Measurements from ENCODE around the gene MMP8.

Gene MMP8

DNA sequence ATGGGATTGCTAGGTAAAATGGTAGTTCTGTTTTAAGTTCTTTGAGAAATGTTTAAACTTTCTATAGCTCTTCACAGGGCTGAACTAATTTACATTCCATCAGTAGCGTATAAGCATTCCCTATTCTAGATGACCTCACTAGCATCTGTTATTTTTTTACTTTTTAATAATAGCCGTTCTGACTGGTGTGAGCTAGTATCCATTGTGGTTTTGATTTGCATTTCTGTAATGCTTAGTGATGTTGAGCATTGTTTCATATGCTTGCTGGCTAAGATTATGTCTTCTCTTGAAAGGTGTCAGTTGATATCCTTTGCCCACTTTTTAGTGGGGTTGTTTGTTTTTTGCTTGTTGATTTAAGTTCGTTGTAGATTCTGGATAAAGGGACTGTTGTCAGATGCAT is 55.1 kb downstream of the MMP8 start:
- no peak overlapping the region for H3K27ac ChIP-seq
- TF ChIP-seq ZFX (IDR thresholded peaks at IDR 0.05; ENCODE audit: borderline replicate concordance) (no peak), CTCF (IDR thresholded peaks at IDR 0.05) (no peak)

GRCh38 chr11:102666331-102666957 is 58.3 kb downstream of the MMP8 start:
- H3K27ac ChIP-seq = no peak overlapping the region
- TF ChIP-seq ZFX (IDR thresholded peaks at IDR 0.05; ENCODE audit: borderline replicate concordance) (no peak), CTCF (IDR thresholded peaks at IDR 0.05) (peak; percentile 93)

DNA sequence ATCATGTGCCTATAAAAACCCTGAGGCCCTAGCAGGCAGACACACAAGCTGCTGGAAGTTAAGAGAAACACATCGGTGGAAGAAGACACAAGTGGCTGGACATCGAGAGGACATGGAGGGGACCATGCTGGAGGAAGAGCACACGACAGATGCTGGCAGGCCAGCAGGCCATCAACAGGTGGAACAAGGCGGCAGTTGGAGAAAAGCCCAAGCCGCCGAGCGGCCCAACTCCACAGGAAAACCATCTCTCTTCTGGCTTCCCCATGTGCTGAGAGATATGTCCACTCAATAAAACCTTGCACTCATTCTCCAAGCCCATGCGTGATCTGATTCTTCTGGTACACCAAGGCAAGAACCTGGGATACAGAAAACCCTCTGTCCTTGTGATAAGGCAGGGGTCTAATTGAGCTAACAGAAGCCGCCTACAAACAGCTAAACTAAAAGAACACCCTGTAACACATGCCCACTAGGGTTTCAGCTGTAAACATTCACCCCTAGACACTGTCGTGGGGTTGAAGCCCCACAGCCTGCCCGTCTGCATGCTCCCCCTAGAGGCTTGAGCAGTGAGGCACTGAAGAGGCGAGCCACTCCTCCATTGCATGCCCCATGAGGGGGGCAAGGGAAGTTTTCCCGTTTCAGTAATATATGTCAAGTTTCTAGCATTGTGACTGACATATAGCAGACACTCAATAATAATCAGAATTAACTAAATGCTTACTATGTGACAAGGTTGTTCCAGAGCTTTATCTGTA is 60.6 kb downstream of the MMP8 start:
- TF ChIP-seq CTCF (IDR thresholded peaks at IDR 0.05) (peak; percentile 43), ZFX (IDR thresholded peaks at IDR 0.05; ENCODE audit: borderline replicate concordance) (no peak)
- H3K27ac ChIP-seq = no peak overlapping the region

DNA sequence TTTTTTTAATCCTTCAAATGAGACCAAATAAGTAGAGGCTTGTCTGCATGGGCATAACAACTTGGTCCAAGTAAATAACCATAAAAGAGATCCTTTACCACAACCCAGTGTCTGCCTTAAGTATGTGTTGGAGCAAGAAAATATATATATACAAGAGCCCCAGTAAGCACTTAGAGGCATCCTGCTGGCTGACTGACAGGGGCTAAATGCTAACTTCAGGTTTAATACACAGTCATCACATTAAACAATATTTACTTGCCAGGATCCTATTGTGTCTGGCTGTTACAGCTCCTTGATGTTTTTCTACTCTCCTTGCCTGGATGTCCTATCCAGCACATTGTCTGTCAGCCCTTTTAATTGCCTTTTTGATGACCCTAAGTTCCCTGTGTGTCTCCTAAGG is 62.1 kb downstream of the MMP8 start:
- TF ChIP-seq ZFX (IDR thresholded peaks at IDR 0.05; ENCODE audit: borderline replicate concordance) = no peak
- TF ChIP-seq CTCF (IDR thresholded peaks at IDR 0.05) = no peak
- H3K27ac ChIP-seq = no peak overlapping the region
